HG03039 (cell line): ENCODE results near the gene PITPNM1.
"Not testable (repeated sequence)": the region's sequence is repeated elsewhere in the genome, so short reads cannot be mapped to it uniquely, and the experiment has no call there.

Experiments
- ATAC-seq: cut with Tn5 transposase; IDR thresholded peaks from one replicate; pipeline ENCODE4 v1.9.1; 2021; ENCODE audit warnings: mild to moderate bottlenecking, moderate library complexity; ENCODE audit not compliant: unreplicated experiment

The PITPNM1 gene

GRCh38 chr11:67491276-67492068, 13.7 kb downstream of the PITPNM1 start:
- no peak for ATAC-seq

- no peak for ATAC-seq
Measured at GRCh38 chr11:67490727-67491065, 14.5 kb downstream of the PITPNM1 start.

- no peak for ATAC-seq
Measured at GRCh38 chr11:67489885-67490726, 15.1 kb downstream of the PITPNM1 start.

GRCh38 chr11:67489203-67489884, 15.8 kb downstream of the PITPNM1 start:
- ATAC-seq = no peak

GRCh38 chr11:67486481-67487195, 18.5 kb downstream of the PITPNM1 start:
- ATAC-seq = no peak

- ATAC-seq = not testable (repeated sequence)
Measured at GRCh38 chr11:67485873-67486361, 19.2 kb downstream of the PITPNM1 start.

GRCh38 chr11:67484847-67485311, 20.3 kb downstream of the PITPNM1 start:
- no peak for ATAC-seq

- no peak for ATAC-seq
Measured at GRCh38 chr11:67483831-67484665, 21.1 kb downstream of the PITPNM1 start.

GRCh38 chr11:67482827-67483798, 22.1 kb downstream of the PITPNM1 start, which contains the start of gene AIP:
AIP (plus strand) TSS chr11:67483026; CDS start chr11:67483159, 133 bp downstream.
- peak; percentile 53 for ATAC-seq

- no peak for ATAC-seq
Measured at GRCh38 chr11:67482275-67482826, 22.8 kb downstream of the PITPNM1 start.

GRCh38 chr11:67477344-67478050, 27.7 kb downstream of the PITPNM1 start:
- ATAC-seq = not testable (repeated sequence)

GRCh38 chr11:67476692-67477091, 28.5 kb downstream of the PITPNM1 start:
- ATAC-seq = not testable (repeated sequence)

GRCh38 chr11:67472882-67473281, 32.3 kb downstream of the PITPNM1 start:
- no peak for ATAC-seq

GRCh38 chr11:67470337-67471002, 34.7 kb downstream of the PITPNM1 start:
- ATAC-seq = no peak

GRCh38 chr11:67469508-67469811, 35.7 kb downstream of the PITPNM1 start:
- no peak for ATAC-seq

- ATAC-seq = peak; percentile 62
Measured at GRCh38 chr11:67468759-67469507, 36.2 kb downstream of the PITPNM1 start, which contains the start of gene TMEM134. TMEM134 (minus strand) TSS chr11:67469251; CDS start chr11:67469192, 59 bp downstream.
